GF-D8 (cell line): ENCODE measurements around the gene CFLAR.

Experiments used
- DNase-seq: peaks from one replicate; lab custom pipeline; 2025; lab: John Stamatoyannopoulos, UW

Gene CFLAR

GRCh38 chr2:201219328-201220096, 103.5 kb downstream of the CFLAR start:
- no peak for DNase-seq

DNA sequence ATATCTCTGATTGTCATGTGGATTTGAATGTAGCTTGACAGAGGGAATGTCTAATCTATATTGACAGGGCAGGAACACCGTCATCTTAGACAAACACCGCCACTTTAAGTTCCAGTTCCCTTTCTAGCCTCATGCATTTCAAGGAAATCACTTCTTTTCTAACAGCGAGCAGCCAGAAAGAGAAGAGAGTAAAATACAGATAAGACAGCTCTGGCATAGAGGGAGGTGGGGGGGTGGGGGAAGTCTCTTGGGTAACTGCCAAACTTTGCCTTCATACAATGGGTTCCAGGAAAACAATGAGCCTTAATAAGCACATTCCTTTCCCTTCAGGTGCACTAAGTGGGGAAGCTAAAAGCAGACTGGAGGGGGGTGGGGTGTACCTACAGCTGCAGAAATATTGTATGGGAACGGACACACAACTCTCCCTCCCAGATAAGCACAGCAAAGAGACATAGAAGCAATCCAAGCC, 104.2 kb downstream of the CFLAR start:
- peak; percentile 60 for DNase-seq

GRCh38 chr2:201223089-201224073, 107.4 kb downstream of the CFLAR start:
- no peak for DNase-seq
